Measurements from ENCODE around the gene GDF7. TPM values are rescaled to one million over a fixed set of nuclear protein-coding genes. Genes with fewer than 3 reads are reported as not detected.

Gene GDF7
- total RNA-seq, 1 donor from 2014 or later, result 3.5 TPM

- ATAC-seq (no peak), DNase-seq (ENCODE audit: low spot score) (no peak)
Measured at GRCh38 chr2:20627712-20628380, 39.1 kb upstream of the GDF7 start.

- DNase-seq (ENCODE audit: low spot score) (no peak), ATAC-seq (no peak)
Measured at GRCh38 chr2:20629181-20629580, 37.8 kb upstream of the GDF7 start.

- no peak for DNase-seq (ENCODE audit: low spot score)
- no peak for ATAC-seq
Measured at GRCh38 chr2:20629581-20630171, 37.3 kb upstream of the GDF7 start.

GRCh38 chr2:20630967-20631366 lies 36.0 kb upstream of the GDF7 start:
- no peak for ATAC-seq
- no peak for DNase-seq (ENCODE audit: low spot score)

GRCh38 chr2:20631617-20632307 lies 35.2 kb upstream of the GDF7 start:
- no peak for DNase-seq (ENCODE audit: low spot score)
- ATAC-seq, result no peak

- DNase-seq (ENCODE audit: low spot score) (no peak), ATAC-seq (no peak)
Measured at GRCh38 chr2:20632446-20632990, 34.4 kb upstream of the GDF7 start.

- DNase-seq (ENCODE audit: low spot score), result no peak
Measured at GRCh38 chr2:20633001-20633400, 33.9 kb upstream of the GDF7 start.

GRCh38 chr2:20633794-20634506 lies 33.0 kb upstream of the GDF7 start:
- ATAC-seq (peak; percentile 58), DNase-seq (ENCODE audit: low spot score) (peak; percentile 70)

More at GRCh38 chr2:20633001-20633400, 33.9 kb upstream of the GDF7 start:
- no peak for ATAC-seq

- DNase-seq (ENCODE audit: low spot score) (no peak), ATAC-seq (no peak)
Measured at GRCh38 chr2:20634507-20635112, 32.3 kb upstream of the GDF7 start.

GRCh38 chr2:20635113-20635510 lies 31.8 kb upstream of the GDF7 start:
- ATAC-seq (no peak), DNase-seq (ENCODE audit: low spot score) (no peak)

DNA sequence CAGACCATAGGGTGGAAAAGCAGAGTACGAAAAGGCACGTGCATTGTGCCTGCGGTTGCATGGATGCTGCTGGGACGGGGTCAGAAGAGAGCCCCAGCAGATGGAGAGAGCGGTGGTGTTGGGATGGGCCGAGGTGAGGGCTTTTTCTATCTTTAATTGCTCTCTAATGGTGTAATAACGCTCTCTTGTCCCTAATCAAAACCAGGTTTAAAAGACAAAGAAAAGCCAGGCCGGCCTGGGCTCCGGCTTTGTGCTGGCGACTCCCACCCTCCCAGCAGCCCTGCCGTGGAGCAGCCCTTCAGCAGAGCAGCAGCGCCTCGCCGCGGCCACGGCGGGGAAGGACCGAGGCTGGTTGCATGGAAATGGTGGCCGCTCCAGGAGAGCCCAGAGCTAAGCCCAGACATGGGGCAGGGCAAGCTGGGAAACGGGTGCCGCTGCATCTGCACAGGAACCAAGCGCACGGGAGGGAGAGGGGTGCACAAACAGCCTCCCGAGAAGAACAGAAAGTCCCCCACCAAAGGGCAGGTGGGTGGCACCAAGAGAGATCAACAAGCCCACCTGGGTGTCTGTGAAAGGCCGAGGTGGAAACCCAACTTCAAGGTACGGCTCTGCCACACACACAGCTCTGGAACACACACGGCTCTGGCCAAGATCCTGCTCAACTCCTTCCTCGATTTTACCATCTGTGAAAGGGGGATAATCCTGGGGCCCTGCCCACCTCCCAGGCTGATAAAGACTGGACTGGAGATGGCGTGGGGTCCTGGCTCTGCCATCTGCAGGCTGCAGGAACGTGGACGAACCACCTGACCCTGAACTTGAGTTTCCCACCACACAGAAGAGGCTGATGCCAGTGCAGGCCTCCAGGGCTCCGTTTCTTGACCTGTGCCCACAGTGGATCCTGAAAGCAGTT lies 31.0 kb upstream of the GDF7 start:
- ATAC-seq (peak; percentile 90), DNase-seq (ENCODE audit: low spot score) (peak; percentile 89)

DNA sequence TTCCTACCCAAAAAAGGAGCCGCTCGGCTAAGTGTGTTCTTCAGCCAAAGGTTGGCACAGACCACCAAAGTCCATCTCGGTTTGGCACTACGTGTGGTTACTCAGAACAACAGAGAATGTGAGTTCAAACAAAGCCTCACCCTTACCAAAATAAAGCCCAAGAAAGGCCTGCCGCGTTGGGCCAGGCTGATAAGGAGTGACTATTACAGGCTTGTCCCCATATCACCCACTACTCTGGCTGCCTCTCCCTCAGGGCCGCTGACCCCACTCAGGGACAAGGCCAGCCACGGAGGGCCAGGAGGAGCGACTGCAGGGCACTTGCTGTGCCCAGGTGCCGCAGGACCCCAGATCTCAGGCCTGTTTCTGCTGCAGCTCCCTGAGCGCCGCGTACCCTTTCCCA lies 29.8 kb upstream of the GDF7 start:
- DNase-seq (ENCODE audit: low spot score) (peak; percentile 65), ATAC-seq (peak; percentile 27)

DNA sequence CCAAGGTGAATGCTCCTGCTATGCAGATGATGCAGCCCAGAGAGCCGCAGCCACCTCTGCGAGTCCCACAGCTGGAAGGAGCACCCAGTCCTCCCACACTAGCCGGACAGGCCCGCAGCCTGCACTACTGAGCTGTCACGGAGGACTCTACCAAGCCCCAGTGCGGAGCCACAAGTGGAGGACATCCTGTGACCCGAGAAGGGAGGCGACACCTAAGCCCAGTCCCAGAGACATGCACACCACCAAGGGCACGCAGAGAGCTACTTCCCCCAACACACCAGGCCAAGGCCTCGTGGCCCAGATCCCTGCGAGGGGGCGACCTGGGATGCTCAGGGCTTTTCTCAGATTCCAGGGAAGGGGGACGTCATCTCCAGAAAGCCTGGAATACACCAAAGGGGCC lies 28.9 kb upstream of the GDF7 start:
- DNase-seq (ENCODE audit: low spot score), result no peak

GRCh38 chr2:20638646-20639430 lies 28.1 kb upstream of the GDF7 start:
- DNase-seq (ENCODE audit: low spot score), result no peak
- ATAC-seq, result peak; percentile 10

More for the DNA sequence above, 28.9 kb upstream of the GDF7 start:
- no peak for ATAC-seq

GRCh38 chr2:20640411-20641122 lies 26.4 kb upstream of the GDF7 start:
- ATAC-seq (no peak), DNase-seq (ENCODE audit: low spot score) (no peak)

DNA sequence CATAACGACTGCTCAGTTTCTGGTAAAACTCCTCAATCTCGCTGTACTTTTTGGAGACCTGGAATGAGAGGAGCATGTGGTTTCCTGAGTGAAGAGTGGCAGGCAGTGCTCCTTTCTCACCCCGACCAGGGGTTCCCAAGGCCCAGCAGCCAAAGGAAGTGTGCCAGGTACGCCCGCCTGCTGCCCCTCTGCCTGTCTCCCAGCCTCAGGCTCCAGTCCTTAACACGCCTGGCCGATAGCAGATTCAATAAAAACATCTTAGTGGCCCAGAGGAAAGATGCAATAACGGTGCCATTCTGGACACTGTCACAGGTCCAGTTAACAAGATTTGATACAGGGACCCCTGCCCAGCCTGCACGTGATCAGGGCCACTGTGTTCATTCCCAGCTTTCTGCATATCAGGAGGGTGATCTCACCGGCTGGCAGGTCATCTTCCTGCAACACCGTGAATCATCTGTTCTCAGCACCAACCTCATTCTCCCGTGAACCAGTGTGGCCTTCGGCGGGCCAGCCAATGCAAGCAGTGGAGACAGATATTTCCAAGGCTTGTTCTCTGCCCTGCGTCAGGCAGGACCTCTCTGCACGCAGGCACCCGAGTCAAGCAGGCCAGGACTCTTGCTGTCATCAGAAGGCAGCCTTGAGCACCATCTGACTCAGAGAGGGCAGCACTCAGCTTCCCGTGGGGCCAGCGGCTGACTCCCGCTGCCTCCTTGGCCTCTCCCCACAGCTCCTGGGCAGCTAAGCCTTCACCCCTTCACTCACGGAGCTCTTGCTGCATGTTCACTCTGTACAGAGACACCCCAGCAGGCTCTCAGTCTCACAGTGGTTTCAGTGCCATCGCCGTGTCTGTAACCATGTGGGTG lies 25.6 kb upstream of the GDF7 start:
- ATAC-seq (no peak), DNase-seq (ENCODE audit: low spot score) (no peak)
